ENCODE results near the gene NTHL1.

The NTHL1 gene

GRCh38 chr16:1991135-1991551 lies 56.5 kb downstream of the NTHL1 start:
- Histone ChIP-seq H3K27ac (ENCODE audit: low read length) (no peak overlapping the region), H3K9ac (ENCODE audit: low read length) (no peak overlapping the region), H3K9me2 (replicated peaks; ENCODE audit: insufficient read depth, low read length) (no peaks in the 10 kb centered on the region), H3K36me3 (replicated peaks; ENCODE audit: insufficient read depth, low read length) (0 out of 2 replicates have a peak, but pooled peaks cover 4% of the 10 kb centered on the region), H3K4me2 (ENCODE audit: low read depth, low read length) (peak overlapping the region; percentile 99; the same call in 1 of the 2 replicates), H3K79me2 (ENCODE audit: low read length) (no peaks in the 10 kb centered on the region), H2AFZ (ENCODE audit: low read length) (no peak overlapping the region), H3F3A (ENCODE audit: insufficient read depth, low read length) (peaks cover 13% of the 10 kb centered on the region), H4K20me1 (ENCODE audit: insufficient read depth, low read length) (no peaks in the 10 kb centered on the region), H3K9me3 (replicated peaks; ENCODE audit: insufficient read depth, low read length) (no peaks in the 10 kb centered on the region), H3K4me3 (ENCODE audit: low read length) (no peak overlapping the region), H3K4me1 (ENCODE audit: low read length) (peaks cover 16% of the 10 kb centered on the region), H3K27me3 (replicated peaks; ENCODE audit: insufficient read depth, low read length) (peaks cover 8% of the 10 kb centered on the region)
- DNase-seq: no peak
- TF ChIP-seq EZH2phosphoT487 (IDR thresholded peaks at IDR 0.05; ENCODE audit: low read length) (no peak), EZH2 (optimal IDR thresholded peaks at IDR 0.05; ENCODE audit: low read depth, low read length) (no peak), CTCF (IDR thresholded peaks at IDR 0.05; ENCODE audit: low read length) (no peak)

GRCh38 chr16:1990351-1991134 lies 57.1 kb downstream of the NTHL1 start:
- H4K20me1 ChIP-seq (ENCODE audit: insufficient read depth, low read length): no peaks in the 10 kb centered on the region
- no peaks in the 10 kb centered on the region for H3K9me2 ChIP-seq (replicated peaks; ENCODE audit: insufficient read depth, low read length)
- TF ChIP-seq CTCF (IDR thresholded peaks at IDR 0.05; ENCODE audit: low read length) (no peak), EZH2 (optimal IDR thresholded peaks at IDR 0.05; ENCODE audit: low read depth, low read length) (no peak), EZH2phosphoT487 (IDR thresholded peaks at IDR 0.05; ENCODE audit: low read length) (no peak)
- peaks cover 8% of the 10 kb centered on the region for H3K27me3 ChIP-seq (replicated peaks; ENCODE audit: insufficient read depth, low read length)
- H3K4me2 ChIP-seq (ENCODE audit: low read depth, low read length): peak overlapping the region; percentile 99
- peak overlapping the region; percentile 55; the same call in 1 of the 2 replicates for H3K9ac ChIP-seq (ENCODE audit: low read length)
- H3K36me3 ChIP-seq (replicated peaks; ENCODE audit: insufficient read depth, low read length): 0 out of 2 replicates have a peak, but pooled peaks cover 4% of the 10 kb centered on the region
- no peaks in the 10 kb centered on the region for H3K9me3 ChIP-seq (replicated peaks; ENCODE audit: insufficient read depth, low read length)
- peak overlapping the region; percentile 84 for H2AFZ ChIP-seq (ENCODE audit: low read length)
- DNase-seq: peak; percentile 52
- peaks cover 13% of the 10 kb centered on the region for H3F3A ChIP-seq (ENCODE audit: insufficient read depth, low read length)
- H3K27ac ChIP-seq (ENCODE audit: low read length): no peak overlapping the region
- peaks cover 19% of the 10 kb centered on the region for H3K4me1 ChIP-seq (ENCODE audit: low read length)
- peak overlapping the region; percentile 70 for H3K4me3 ChIP-seq (ENCODE audit: low read length)
- H3K79me2 ChIP-seq (ENCODE audit: low read length): peaks cover 4% of the 10 kb centered on the region

GRCh38 chr16:1990101-1990350 lies 57.6 kb downstream of the NTHL1 start:
- TF ChIP-seq CTCF (IDR thresholded peaks at IDR 0.05; ENCODE audit: low read length): no peak
- TF ChIP-seq EZH2 (optimal IDR thresholded peaks at IDR 0.05; ENCODE audit: low read depth, low read length): no peak
- no peak for TF ChIP-seq EZH2phosphoT487 (IDR thresholded peaks at IDR 0.05; ENCODE audit: low read length)
- H3K4me3 ChIP-seq (ENCODE audit: low read length): peak overlapping the region; percentile 70; the same call in 1 of the 2 replicates
- H3K9me2 ChIP-seq (replicated peaks; ENCODE audit: insufficient read depth, low read length): no peaks in the 10 kb centered on the region
- H3K79me2 ChIP-seq (ENCODE audit: low read length): peaks cover 10% of the 10 kb centered on the region
- peak overlapping the region; percentile 99; the same call in 1 of the 2 replicates for H3K4me2 ChIP-seq (ENCODE audit: low read depth, low read length)
- 0 out of 2 replicates have a peak, but pooled peaks cover 4% of the 10 kb centered on the region for H3K36me3 ChIP-seq (replicated peaks; ENCODE audit: insufficient read depth, low read length)
- no peak for DNase-seq
- no peak overlapping the region for H3K27ac ChIP-seq (ENCODE audit: low read length)
- no peaks in the 10 kb centered on the region for H4K20me1 ChIP-seq (ENCODE audit: insufficient read depth, low read length)
- H3K9me3 ChIP-seq (replicated peaks; ENCODE audit: insufficient read depth, low read length): no peaks in the 10 kb centered on the region
- H2AFZ ChIP-seq (ENCODE audit: low read length): peak overlapping the region; percentile 84; the same call in 1 of the 2 replicates
- H3K27me3 ChIP-seq (replicated peaks; ENCODE audit: insufficient read depth, low read length): peaks cover 8% of the 10 kb centered on the region
- H3K9ac ChIP-seq (ENCODE audit: low read length): no peak overlapping the region; the same call in 1 of the 2 replicates
- H3K4me1 ChIP-seq (ENCODE audit: low read length): peaks cover 25% of the 10 kb centered on the region
- H3F3A ChIP-seq (ENCODE audit: insufficient read depth, low read length): peaks cover 15% of the 10 kb centered on the region

All from MM.1S (cell line).